Osteocyte (in vitro differentiated cells): Measurements from ENCODE around the gene HES7. TPM values are rescaled to one million over a fixed set of nuclear protein-coding genes. Genes with fewer than 3 reads are reported as not detected.

Source experiments
- DNase-seq: peaks from one replicate; pipeline ENCODE4 v3.0.0; 2021; ENCODE audit warnings: mixed read lengths; ENCODE audit not compliant: unreplicated experiment; ENCODE audit errors: extremely low spot score
- H3K27ac Mint-ChIP-seq: one replicate; pipeline ENCODE4 v1.8.0; 2021; ENCODE audit warnings: mild to moderate bottlenecking, mixed read lengths; ENCODE audit not compliant: unreplicated experiment
- H3K27me3 Mint-ChIP-seq: one replicate; pipeline ENCODE4 v1.8.0; 2021; ENCODE audit warnings: mixed read lengths; ENCODE audit not compliant: unreplicated experiment
- H3K36me3 Mint-ChIP-seq: one replicate; pipeline ENCODE4 v1.8.0; 2021; ENCODE audit warnings: mixed read lengths; ENCODE audit not compliant: unreplicated experiment
- H3K4me1 Mint-ChIP-seq: one replicate; pipeline ENCODE4 v1.8.0; 2021; ENCODE audit warnings: mixed read lengths; ENCODE audit not compliant: unreplicated experiment
- H3K4me3 Mint-ChIP-seq: one replicate; pipeline ENCODE4 v1.8.0; 2021; ENCODE audit warnings: mild to moderate bottlenecking, moderate library complexity, mixed read lengths; ENCODE audit not compliant: unreplicated experiment
- H3K9me3 Mint-ChIP-seq: one replicate; pipeline ENCODE4 v1.8.0; 2021; ENCODE audit warnings: mixed read lengths; ENCODE audit not compliant: unreplicated experiment
- microRNA-seq: library from miRNA; unstranded; fragments of <30 nt; microRNA quantifications from one replicate; pipeline ENCODE4 v1.1.0, GENCODE V29; 2020; ENCODE audit not compliant: unreplicated experiment
- total RNA-seq: library from RNA; stranded (reverse); gene quantifications from 2 replicates; pipeline ENCODE4 v1.2.1, GENCODE V29; 2021
- TF ChIP-seq, protein P1 (sequence below): fragments of 200-600 bp; sonication (generic); IDR thresholded peaks from 2 replicates; pipeline ENCODE4 v1.5.0; 2021; ENCODE audit warnings: antibody characterized with exemption, mild to moderate bottlenecking, moderate library complexity

The HES7 gene
- total RNA-seq, 1 donor from 2014 or later = 2.3 TPM

DNA sequence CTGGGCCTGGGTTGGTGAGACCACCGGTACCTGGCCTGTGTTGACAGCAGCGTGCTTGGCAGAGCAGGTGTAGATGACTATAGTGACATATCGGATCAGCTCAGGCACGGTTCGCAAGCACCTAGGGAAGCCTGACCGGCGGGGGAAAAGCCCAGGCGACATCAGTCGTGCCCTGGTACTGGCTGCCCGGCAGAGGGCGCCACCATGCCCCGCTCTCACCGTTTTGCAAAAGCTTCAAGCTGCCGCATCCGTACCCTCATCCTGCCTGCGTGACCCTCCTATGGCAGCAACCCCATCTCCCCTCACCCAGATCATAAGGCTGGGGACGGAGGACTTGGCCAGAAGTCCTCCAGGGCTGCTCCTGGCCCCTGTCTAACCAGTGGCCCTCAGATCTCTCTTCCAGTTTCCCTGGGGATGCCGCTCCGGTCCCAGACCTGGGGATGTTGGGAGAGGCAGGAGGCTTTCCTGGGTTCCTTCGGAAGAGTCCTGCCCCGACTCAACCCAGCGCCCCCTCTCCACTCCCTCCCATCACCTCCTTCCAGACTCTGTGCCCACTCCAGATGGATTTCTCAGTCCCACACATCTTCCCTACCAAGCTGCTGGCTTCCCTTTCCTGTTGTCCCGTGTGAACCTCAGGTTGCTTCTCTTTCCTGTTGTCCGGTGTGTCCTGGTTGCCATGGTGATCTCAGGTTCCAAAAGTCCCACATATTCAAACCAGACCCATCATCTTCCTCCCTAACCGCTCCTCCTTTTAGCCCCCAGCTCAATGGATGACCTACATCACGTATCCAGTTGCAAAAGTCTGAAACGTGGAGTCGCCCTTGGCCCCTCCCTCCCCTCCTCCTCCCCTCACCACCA lies 50.0 kb downstream of the HES7 start:
- peak; percentile 89 for DNase-seq
- H3K27me3 Mint-ChIP-seq = peaks cover 86% of the 10 kb centered on the region
- peak overlapping the region; percentile 26 for H3K4me3 Mint-ChIP-seq
- no peak overlapping the region for H3K27ac Mint-ChIP-seq
- TF ChIP-seq, protein P1, sequence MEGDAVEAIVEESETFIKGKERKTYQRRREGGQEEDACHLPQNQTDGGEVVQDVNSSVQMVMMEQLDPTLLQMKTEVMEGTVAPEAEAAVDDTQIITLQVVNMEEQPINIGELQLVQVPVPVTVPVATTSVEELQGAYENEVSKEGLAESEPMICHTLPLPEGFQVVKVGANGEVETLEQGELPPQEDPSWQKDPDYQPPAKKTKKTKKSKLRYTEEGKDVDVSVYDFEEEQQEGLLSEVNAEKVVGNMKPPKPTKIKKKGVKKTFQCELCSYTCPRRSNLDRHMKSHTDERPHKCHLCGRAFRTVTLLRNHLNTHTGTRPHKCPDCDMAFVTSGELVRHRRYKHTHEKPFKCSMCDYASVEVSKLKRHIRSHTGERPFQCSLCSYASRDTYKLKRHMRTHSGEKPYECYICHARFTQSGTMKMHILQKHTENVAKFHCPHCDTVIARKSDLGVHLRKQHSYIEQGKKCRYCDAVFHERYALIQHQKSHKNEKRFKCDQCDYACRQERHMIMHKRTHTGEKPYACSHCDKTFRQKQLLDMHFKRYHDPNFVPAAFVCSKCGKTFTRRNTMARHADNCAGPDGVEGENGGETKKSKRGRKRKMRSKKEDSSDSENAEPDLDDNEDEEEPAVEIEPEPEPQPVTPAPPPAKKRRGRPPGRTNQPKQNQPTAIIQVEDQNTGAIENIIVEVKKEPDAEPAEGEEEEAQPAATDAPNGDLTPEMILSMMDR = peak; percentile 85
- H3K4me1 Mint-ChIP-seq = peaks cover 12% of the 10 kb centered on the region
- no peaks in the 10 kb centered on the region for H3K9me3 Mint-ChIP-seq
- no peaks in the 10 kb centered on the region for H3K36me3 Mint-ChIP-seq

DNA sequence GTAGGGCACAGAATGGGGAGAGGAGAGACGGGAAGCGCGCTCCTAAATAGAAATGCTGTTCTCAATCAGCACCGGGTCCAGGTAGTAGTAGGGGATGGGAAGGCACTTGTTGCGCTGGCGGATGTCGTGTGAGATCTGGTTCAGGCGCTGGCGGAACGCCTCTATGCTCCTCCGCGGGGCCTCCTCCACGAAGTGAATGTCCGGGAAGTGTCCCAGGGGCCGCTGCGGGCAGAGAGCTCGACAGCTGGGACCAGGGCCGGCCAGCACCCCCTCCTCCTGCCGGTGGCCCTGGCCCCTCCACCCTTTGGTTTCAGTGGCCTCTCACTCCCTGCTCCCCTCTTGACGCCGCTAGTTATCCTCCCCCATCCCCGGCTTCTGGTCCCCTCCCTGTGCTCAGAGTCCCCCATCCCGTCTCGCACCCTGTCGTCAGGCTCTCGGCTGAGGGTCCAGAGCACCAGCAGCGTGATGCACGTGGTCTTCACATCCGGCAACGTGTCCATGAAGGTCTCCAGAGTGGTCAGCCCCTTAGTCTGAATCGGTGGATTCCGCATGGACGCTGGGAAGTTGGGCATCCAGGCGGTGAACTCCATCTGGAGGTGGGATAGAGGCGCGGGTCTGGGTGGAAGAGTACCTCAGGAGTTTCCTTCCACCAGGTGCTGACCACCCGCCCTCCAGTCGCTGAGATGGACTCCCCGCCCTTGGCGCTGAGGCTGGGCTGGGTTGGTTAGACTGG lies 51.0 kb downstream of the HES7 start:
- H3K27me3 Mint-ChIP-seq = peaks cover 92% of the 10 kb centered on the region
- H3K9me3 Mint-ChIP-seq = no peaks in the 10 kb centered on the region
- H3K4me1 Mint-ChIP-seq = peaks cover 12% of the 10 kb centered on the region
- H3K27ac Mint-ChIP-seq = no peak overlapping the region
- H3K4me3 Mint-ChIP-seq = peak overlapping the region; percentile 53
- H3K36me3 Mint-ChIP-seq = no peaks in the 10 kb centered on the region
- no peak for DNase-seq
- TF ChIP-seq, protein P1 = no peak

DNA sequence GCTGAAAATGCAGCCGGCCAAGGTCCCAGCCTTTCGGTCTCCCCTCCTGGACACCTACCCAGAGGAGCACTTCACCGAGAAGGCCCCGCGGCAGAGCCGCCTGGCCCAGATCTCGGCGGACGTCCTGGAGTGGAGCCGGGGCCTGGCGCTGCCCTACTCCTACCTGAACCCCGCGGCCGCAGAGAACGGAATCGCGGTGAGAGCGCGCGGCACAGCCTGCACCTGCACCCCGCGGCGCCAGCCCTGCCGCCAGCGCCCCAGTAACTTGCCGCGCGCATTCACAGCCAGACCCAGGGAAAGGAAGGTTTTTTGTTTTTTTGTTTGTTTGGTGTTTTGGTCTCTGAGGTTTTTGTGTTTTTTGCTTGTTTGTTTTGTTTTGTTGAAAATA lies 51.6 kb downstream of the HES7 start:
- peaks cover 93% of the 10 kb centered on the region for H3K27me3 Mint-ChIP-seq
- no peaks in the 10 kb centered on the region for H3K9me3 Mint-ChIP-seq
- H3K4me1 Mint-ChIP-seq = peaks cover 12% of the 10 kb centered on the region
- TF ChIP-seq, protein P1 = no peak
- no peak for DNase-seq
- no peak overlapping the region for H3K27ac Mint-ChIP-seq
- H3K4me3 Mint-ChIP-seq = peak overlapping the region; percentile 53
- no peaks in the 10 kb centered on the region for H3K36me3 Mint-ChIP-seq

DNA sequence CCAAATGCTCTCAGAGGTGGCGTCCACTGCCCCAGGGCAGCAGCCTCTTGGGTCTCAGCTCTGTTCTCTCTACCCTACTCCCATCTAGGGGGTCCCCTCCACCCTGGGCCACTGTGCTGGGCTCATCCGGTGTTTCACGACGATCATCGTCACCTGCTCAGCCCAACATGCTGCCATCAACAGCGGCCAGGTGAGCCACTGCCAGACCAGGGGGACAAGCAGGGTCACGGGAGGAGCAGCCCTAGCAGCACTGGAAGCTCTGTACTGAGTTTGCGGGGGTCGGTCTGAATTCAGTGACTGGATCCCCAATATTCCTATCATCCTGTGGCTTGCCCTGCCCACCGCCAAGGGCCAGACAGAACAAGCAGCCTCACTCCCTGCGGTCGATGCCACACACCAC lies 52.4 kb downstream of the HES7 start:
- no peaks in the 10 kb centered on the region for H3K36me3 Mint-ChIP-seq
- H3K9me3 Mint-ChIP-seq = no peaks in the 10 kb centered on the region
- no peak overlapping the region for H3K4me3 Mint-ChIP-seq
- no peak for DNase-seq
- peaks cover 90% of the 10 kb centered on the region for H3K27me3 Mint-ChIP-seq
- H3K4me1 Mint-ChIP-seq = peaks cover 12% of the 10 kb centered on the region
- TF ChIP-seq, protein P1 = no peak
- no peak overlapping the region for H3K27ac Mint-ChIP-seq

Small RNA genes lying within 50 kb of the gene (microRNA-seq; reads per million reads assigned to microRNA genes)
- not detected for gene MIR4314
- not detected for gene MIR6883

Other genes with a start within 250 kb of the HES7 start
- 196 and 206 TPM in 2 replicates for gene CHD3, start 235.3 kb downstream of the HES7 start, total RNA-seq
- gene RNF227, start 207.8 kb downstream of the HES7 start, total RNA-seq = 2.3 and 3.0 TPM in 2 replicates
- gene KCNAB3, start 194.2 kb downstream of the HES7 start, total RNA-seq = 2.6 and 3.7 TPM in 2 replicates
- 122 and 127 TPM in 2 replicates for gene TRAPPC1, start 192.2 kb downstream of the HES7 start, total RNA-seq
- 30.2 and 30.9 TPM in 2 replicates for gene CNTROB, start 191.9 kb downstream of the HES7 start, total RNA-seq
- gene GUCY2D, start 121.5 kb downstream of the HES7 start, total RNA-seq = not detected in 2 replicates
- gene ALOX15B, start 85.0 kb downstream of the HES7 start, total RNA-seq = not detected in 2 replicates
- not detected in 2 replicates for gene ALOX12B, start 36.4 kb downstream of the HES7 start, total RNA-seq
- gene ALOXE3, start 5.6 kb downstream of the HES7 start, total RNA-seq = not detected in 2 replicates
- 106 and 173 TPM in 2 replicates for gene PER1, start 28.3 kb upstream of the HES7 start, total RNA-seq
- 57.2 and 70.0 TPM in 2 replicates for gene VAMP2, start 38.8 kb upstream of the HES7 start, total RNA-seq
- gene TMEM107, start 52.3 kb upstream of the HES7 start, total RNA-seq = 8.4 and 10.5 TPM in 2 replicates
- 6.2 and 6.8 TPM in 2 replicates for gene BORCS6, start 66.1 kb upstream of the HES7 start, total RNA-seq
- 13.3 and 15.7 TPM in 2 replicates for gene AURKB, start 86.5 kb upstream of the HES7 start, total RNA-seq
- gene CTC1, start 124.0 kb upstream of the HES7 start, total RNA-seq = 38.7 and 40.1 TPM in 2 replicates
- gene PFAS, start 125.2 kb upstream of the HES7 start, total RNA-seq = 48.9 and 53.6 TPM in 2 replicates
- gene RANGRF, start 164.6 kb upstream of the HES7 start, total RNA-seq = 29.3 and 29.8 TPM in 2 replicates
- 5.6 and 6.4 TPM in 2 replicates for gene SLC25A35, start 171.3 kb upstream of the HES7 start, total RNA-seq
- gene ARHGEF15, start 186.1 kb upstream of the HES7 start, total RNA-seq = not detected in 2 replicates
- gene ODF4, start 215.7 kb upstream of the HES7 start, total RNA-seq = not detected in 2 replicates